Testis (tissue), 2 donors: ENCODE data around the gene DOCK7.

Experiments
- CTCF ChIP-seq, 3 experiments: fragments of 450-650 bp in 2 of 3; fragments of 200-600 bp in 1 of 3; sonication (generic) in 1 of 3; IDR thresholded peaks; one replicate each; pipeline ENCODE4 v1.5.1; 2016 to 2019; ENCODE audit warnings: antibody characterized with exemption in 3 of 3, mild to moderate bottlenecking in 2 of 3, moderate library complexity in 1 of 3
- POLR2A ChIP-seq: fragments of 450-650 bp; IDR thresholded peaks from one replicate; pipeline ENCODE4 v1.6.1; 2017; ENCODE audit warnings: antibody characterized with exemption, mild to moderate bottlenecking, moderate library complexity

- TF ChIP-seq CTCF (IDR thresholded peaks at IDR 0.05) (no peak), POLR2A (no peak)
Measured at GRCh38 chr1:62523860-62524259, 164.3 kb downstream of the DOCK7 start.
